Nephron (organoid): Measurements from ENCODE around the gene LRRFIP2.

ENCODE experiments used
- H3K27ac Mint-ChIP-seq, 3 experiments: 2 replicates each; pipeline ENCODE4 v1.8.0; 2020; ENCODE audit warnings: mixed read lengths in 3 of 3, mild to moderate bottlenecking in 2 of 3, moderate library complexity in 1 of 3
- H3K27me3 Mint-ChIP-seq: 2 replicates; pipeline ENCODE4 v1.8.0; 2021; ENCODE audit warnings: low read depth, mild to moderate bottlenecking, moderate library complexity, mixed read lengths
- H3K36me3 Mint-ChIP-seq: 2 replicates; pipeline ENCODE4 v1.8.0; 2020; ENCODE audit warnings: low read depth, mixed read lengths
- H3K4me1 Mint-ChIP-seq: 2 replicates; pipeline ENCODE4 v1.8.0; 2020; ENCODE audit warnings: mixed read lengths
- H3K4me3 Mint-ChIP-seq, 3 experiments: 2 replicates each; pipeline ENCODE4 v1.8.0; 2020; ENCODE audit warnings: mild to moderate bottlenecking in 3 of 3, mixed read lengths in 3 of 3, moderate library complexity in 2 of 3
- H3K9me3 Mint-ChIP-seq: 2 replicates; pipeline ENCODE4 v1.8.0; 2020; ENCODE audit warnings: mixed read lengths
- CTCF ChIP-seq, 3 experiments: fragments of 200-600 bp; sonication (generic); IDR thresholded peaks; one replicate each; pipeline ENCODE4 v1.5.0; 2021; ENCODE audit warnings: antibody characterized with exemption in 3 of 3; ENCODE audit not compliant: unreplicated experiment in 3 of 3

The LRRFIP2 gene

DNA sequence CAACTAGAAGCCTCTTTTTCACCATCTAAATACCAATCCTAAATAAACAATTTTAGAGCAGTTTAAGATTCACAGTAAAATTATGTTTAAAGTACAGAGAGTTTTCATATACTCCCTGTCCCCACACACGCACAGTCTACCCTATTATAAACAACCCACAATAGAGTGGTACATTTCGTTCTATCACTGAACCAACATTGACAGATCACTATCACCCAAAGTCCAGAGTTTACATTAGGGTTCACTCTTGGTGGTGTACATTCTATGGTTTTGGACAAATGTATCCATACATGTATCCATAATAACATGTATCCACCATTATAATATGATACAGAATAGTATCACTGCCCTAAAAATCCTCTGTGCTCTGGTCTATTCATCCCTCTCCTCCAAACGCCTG is 92.1 kb downstream of the LRRFIP2 start:
- Mint-ChIP-seq H3K36me3 (peaks cover 53% of the 10 kb centered on the region), H3K27ac (no peak overlapping the region), H3K4me3 (no peak overlapping the region), H3K27me3 (no peaks in the 10 kb centered on the region), H3K4me1 (no peaks in the 10 kb centered on the region), H3K9me3 (no peaks in the 10 kb centered on the region)
- TF ChIP-seq CTCF (IDR thresholded peaks at IDR 0.05; ENCODE audit: unreplicated experiment in 3 of 3), result no peak

- H3K27me3 Mint-ChIP-seq, result no peaks in the 10 kb centered on the region
- H3K36me3 Mint-ChIP-seq, result peaks cover 67% of the 10 kb centered on the region
- no peak overlapping the region for H3K27ac Mint-ChIP-seq
- TF ChIP-seq CTCF (IDR thresholded peaks at IDR 0.05; ENCODE audit: unreplicated experiment in 3 of 3), result no peak
- no peaks in the 10 kb centered on the region for H3K9me3 Mint-ChIP-seq
- peaks cover 11% of the 10 kb centered on the region for H3K4me1 Mint-ChIP-seq
- H3K4me3 Mint-ChIP-seq, result no peak overlapping the region
Measured at GRCh38 chr3:37075955-37076354, 98.4 kb downstream of the LRRFIP2 start.

- H3K27ac Mint-ChIP-seq, result peak overlapping the region in 1 of 3 experiments; percentile 37
- H3K36me3 Mint-ChIP-seq, result peaks cover 65% of the 10 kb centered on the region
- TF ChIP-seq CTCF (IDR thresholded peaks at IDR 0.05; ENCODE audit: unreplicated experiment in 3 of 3), result no peak
- peaks cover 11% of the 10 kb centered on the region for H3K4me1 Mint-ChIP-seq
- H3K4me3 Mint-ChIP-seq, result no peak overlapping the region
- no peaks in the 10 kb centered on the region for H3K27me3 Mint-ChIP-seq
- no peaks in the 10 kb centered on the region for H3K9me3 Mint-ChIP-seq
Measured at GRCh38 chr3:37074178-37074577, 100.2 kb downstream of the LRRFIP2 start.

- H3K9me3 Mint-ChIP-seq, result no peaks in the 10 kb centered on the region
- TF ChIP-seq CTCF (IDR thresholded peaks at IDR 0.05; ENCODE audit: unreplicated experiment in 3 of 3), result no peak
- H3K36me3 Mint-ChIP-seq, result peaks cover 60% of the 10 kb centered on the region
- no peaks in the 10 kb centered on the region for H3K27me3 Mint-ChIP-seq
- H3K4me1 Mint-ChIP-seq, result peaks cover 11% of the 10 kb centered on the region
- H3K4me3 Mint-ChIP-seq, result peak overlapping the region in 1 of 3 experiments; percentile 3
- peak overlapping the region; percentile 40 to 89 (median 82) for H3K27ac Mint-ChIP-seq
Measured at GRCh38 chr3:37072892-37073291, 101.5 kb downstream of the LRRFIP2 start.

DNA sequence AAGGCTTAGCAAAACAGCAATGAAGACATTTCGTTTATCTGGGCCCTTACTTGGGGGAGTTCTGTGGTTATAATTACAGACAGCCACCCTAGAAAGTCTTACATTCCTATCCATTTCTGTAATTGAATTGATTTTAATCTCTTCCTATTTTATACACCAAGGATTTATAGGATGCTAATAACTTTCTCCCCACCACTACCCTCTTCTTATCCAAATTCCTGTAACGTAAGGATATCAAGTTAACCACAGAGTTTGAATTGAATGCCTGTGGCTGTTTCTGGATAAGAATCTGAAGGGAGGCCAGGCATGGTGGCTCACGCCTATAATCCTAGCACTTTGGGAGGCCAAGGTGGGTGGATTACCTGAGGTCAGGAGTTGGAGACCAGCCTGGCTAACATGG is 102.5 kb downstream of the LRRFIP2 start:
- Mint-ChIP-seq H3K9me3 (no peaks in the 10 kb centered on the region), H3K4me1 (peaks cover 11% of the 10 kb centered on the region), H3K27ac (no peak overlapping the region), H3K27me3 (no peaks in the 10 kb centered on the region), H3K36me3 (peaks cover 54% of the 10 kb centered on the region), H3K4me3 (no peak overlapping the region)
- no peak for TF ChIP-seq CTCF (IDR thresholded peaks at IDR 0.05; ENCODE audit: unreplicated experiment in 3 of 3)

- Mint-ChIP-seq H3K27me3 (no peaks in the 10 kb centered on the region), H3K4me3 (no peak overlapping the region), H3K9me3 (no peaks in the 10 kb centered on the region), H3K27ac (no peak overlapping the region), H3K4me1 (peaks cover 7% of the 10 kb centered on the region), H3K36me3 (peaks cover 52% of the 10 kb centered on the region)
- no peak for TF ChIP-seq CTCF (IDR thresholded peaks at IDR 0.05; ENCODE audit: unreplicated experiment in 3 of 3)
Measured at GRCh38 chr3:37068031-37068430, 106.4 kb downstream of the LRRFIP2 start.
